Epithelial cell of proximal tubule (primary cell): ENCODE measurements around the gene SLCO4A1. TPM values are rescaled to one million over a fixed set of nuclear protein-coding genes. Genes with fewer than 3 reads are reported as not detected.

Experiments
- DNase-seq: peaks from one replicate; pipeline ENCODE4 v3.0.0-alpha.2; 2011; ENCODE audit warnings: low read depth
- H3K4me3 ChIP-seq: 2 replicates; pipeline ENCODE4 v1.5.1; 2011; ENCODE audit warnings: low read depth, mild to moderate bottlenecking, low read length
- total RNA-seq: library from RNA; depleted of rRNA; stranded (reverse); fragments of >200 nt; gene quantifications from 2 replicates; pipeline ENCODE4 v1.2.3, GENCODE V29; 2015
- TF ChIP-seq, protein P1 (sequence below): conservative IDR thresholded peaks from 2 replicates; pipeline ENCODE4 v1.5.1; 2012; ENCODE audit warnings: low read depth, mild to moderate bottlenecking, low read length

The SLCO4A1 gene
- total RNA-seq, 1 donor from 2014 or later, result 57.3 TPM

DNA sequence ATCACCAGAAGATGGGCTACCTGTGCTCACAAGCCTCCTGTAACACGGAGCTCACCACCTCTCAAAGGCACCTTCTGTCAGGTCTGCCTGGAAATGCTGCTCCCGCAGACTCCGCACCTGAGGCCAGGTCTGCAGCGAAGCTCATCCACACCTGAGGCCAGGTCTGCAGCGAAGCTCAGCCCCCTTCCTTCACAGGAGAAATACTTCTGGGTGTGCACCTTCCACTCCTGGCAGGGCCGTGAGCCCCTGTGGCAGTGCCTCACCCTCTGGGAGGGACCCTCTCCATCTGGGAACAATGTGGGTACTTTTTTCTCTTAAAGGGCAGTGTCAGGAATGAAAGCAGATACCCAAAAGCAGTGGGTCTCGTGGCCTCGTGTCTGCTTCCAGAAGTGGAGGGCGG, 1.4 kb upstream of the SLCO4A1 start:
- peak overlapping the region; percentile 91 for H3K4me3 ChIP-seq
- TF ChIP-seq, protein P1, sequence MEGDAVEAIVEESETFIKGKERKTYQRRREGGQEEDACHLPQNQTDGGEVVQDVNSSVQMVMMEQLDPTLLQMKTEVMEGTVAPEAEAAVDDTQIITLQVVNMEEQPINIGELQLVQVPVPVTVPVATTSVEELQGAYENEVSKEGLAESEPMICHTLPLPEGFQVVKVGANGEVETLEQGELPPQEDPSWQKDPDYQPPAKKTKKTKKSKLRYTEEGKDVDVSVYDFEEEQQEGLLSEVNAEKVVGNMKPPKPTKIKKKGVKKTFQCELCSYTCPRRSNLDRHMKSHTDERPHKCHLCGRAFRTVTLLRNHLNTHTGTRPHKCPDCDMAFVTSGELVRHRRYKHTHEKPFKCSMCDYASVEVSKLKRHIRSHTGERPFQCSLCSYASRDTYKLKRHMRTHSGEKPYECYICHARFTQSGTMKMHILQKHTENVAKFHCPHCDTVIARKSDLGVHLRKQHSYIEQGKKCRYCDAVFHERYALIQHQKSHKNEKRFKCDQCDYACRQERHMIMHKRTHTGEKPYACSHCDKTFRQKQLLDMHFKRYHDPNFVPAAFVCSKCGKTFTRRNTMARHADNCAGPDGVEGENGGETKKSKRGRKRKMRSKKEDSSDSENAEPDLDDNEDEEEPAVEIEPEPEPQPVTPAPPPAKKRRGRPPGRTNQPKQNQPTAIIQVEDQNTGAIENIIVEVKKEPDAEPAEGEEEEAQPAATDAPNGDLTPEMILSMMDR, result no peak
- DNase-seq, result no peak

DNA sequence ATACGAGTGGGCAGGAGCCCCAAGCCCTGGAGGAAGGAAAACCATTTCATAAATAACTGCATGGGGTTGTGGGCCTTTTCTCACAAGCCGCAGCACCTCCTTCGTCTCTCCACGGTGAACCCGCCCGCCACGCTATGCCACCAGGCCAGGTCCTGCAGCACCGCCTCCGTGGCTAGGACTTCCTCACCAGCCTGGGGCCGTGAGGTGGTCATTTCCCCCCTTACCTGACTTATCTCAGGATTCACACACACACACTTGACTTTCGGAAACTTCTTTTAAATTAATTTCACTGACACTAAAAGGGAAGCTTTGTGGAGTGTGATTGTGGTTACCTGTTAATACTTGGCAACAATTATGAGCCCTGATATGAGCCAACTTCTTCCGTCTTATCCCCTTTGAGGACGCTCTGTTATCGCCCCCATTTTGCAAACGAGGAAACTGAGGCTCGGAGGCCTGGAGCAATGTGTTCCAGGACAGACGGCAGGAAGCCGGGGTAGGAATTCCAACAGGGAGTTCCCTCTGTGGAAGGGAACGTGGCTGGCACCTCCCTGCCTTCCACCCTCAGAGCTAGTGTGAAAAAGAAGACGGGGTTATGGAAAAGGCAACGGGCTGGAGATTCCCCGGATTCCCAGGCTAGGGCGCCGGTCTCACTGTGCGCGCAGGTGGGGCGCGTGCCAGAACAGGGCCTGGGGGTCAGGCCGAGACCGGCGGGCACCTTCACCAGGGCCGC, 817 bp upstream of the SLCO4A1 start:
- TF ChIP-seq, protein P1, result no peak
- no peak for DNase-seq
- peak overlapping the region; percentile 91 for H3K4me3 ChIP-seq

DNA sequence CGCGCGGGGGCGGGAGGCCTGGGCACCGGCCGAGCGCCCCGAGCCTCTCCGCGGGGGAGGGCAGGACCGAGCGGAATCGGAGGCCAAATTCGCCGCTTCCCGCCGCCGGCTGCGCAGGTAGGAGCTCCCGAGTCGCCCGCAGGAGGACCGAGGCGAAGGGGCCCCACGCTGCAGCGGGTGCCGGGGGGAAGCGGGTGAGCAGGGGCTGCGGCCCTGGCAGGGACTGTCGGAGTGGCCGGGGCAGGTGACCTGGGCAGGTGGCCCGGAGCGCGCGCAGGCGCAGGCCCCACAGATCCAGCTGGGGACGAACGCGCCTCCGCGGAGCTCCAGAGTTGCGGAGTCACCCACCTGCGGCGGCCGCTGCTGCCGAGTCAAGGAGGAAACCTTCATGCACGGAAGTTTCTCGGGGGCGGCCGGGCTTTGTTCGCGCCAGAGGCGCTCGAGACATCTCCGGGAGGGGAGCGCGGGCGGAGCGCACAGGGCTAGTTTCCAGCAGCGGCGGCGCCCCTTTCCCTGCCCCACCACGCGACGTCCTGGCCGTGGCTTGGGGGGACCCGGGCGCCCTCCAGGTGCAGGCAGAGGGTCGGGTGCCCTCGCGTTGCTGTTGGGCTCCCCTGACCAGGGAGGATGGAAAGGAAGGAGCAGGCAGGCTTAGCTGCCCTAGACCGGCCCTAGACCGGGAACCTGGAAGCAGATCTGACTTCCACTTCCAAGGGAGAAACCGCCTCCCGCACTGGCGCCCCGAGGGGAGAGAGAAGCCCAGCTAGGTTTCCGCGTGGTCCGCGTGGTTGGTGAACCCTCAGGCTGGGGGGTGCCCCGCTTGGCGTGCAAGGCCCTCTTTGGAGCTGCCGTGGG, 590 bp downstream of the SLCO4A1 start:
- TF ChIP-seq, protein P1, result no peak
- no peak for DNase-seq

DNA sequence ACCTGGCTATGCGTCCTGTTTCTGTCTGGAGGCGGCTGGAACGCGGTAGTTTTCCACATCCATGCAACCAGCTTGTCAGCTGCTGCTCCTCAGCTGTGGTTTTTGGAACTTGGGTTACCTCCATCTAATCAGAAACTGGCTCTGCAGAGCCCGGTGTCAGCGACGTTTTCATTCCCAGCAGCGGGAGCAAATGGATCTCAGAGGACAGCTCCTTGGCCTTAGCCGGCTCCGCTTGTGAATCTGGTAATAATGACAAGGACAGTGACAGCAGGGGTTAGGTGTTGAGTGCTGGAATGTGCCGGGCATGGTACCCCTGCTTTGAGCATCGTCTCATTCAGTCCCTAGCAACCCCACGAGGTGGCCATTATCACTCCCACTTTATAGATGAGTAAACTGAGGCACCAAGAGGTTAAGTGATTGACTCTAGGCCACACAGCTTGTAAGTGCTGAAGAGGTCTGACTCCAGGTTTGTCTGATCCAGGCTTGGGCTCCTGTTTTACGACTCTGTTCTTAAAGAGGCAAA, 1.3 kb downstream of the SLCO4A1 start:
- TF ChIP-seq, protein P1, result no peak
- DNase-seq, result no peak
- H3K4me3 ChIP-seq, result peak overlapping the region; percentile 91

More for the DNA sequence above, 590 bp downstream of the SLCO4A1 start:
- H3K4me3 ChIP-seq, result peak overlapping the region; percentile 91

DNA sequence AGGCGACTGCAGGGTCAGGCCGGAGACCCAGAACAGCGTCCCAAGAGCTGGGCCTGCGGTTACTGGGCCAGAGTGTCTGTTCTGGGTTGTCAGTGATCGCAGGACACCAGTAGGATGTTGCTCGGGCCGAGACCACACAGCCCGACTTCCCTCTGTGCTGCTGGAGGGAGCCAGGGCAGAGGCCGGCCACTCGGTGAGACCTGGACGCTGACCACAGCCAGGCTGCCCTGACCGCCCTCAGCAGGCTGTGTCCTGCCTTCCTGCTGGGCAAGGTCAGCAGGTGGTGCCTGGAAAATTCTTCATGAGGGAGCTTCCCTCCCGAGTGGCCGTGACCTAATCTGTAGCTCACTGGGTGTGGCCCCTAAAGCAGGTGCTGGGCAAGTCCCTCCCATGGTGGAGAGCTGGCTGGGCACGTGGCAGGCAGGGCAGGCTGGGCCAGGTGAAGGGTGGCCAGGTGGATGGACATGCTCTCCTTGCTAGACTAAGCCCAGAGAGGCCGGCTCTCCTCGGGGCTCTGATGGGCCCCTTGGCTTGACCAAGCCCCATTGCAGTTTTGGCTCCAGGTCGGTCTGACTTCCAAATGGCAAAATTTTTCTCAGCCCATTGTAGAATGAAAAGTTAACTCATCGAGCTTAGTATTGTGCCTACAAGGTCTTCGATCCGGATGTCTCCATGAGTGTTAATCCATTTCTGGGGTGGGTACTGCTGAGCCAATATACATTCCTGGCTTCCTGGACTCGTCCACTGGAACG, 1.9 kb downstream of the SLCO4A1 start:
- peak overlapping the region; percentile 91 for H3K4me3 ChIP-seq

DNA sequence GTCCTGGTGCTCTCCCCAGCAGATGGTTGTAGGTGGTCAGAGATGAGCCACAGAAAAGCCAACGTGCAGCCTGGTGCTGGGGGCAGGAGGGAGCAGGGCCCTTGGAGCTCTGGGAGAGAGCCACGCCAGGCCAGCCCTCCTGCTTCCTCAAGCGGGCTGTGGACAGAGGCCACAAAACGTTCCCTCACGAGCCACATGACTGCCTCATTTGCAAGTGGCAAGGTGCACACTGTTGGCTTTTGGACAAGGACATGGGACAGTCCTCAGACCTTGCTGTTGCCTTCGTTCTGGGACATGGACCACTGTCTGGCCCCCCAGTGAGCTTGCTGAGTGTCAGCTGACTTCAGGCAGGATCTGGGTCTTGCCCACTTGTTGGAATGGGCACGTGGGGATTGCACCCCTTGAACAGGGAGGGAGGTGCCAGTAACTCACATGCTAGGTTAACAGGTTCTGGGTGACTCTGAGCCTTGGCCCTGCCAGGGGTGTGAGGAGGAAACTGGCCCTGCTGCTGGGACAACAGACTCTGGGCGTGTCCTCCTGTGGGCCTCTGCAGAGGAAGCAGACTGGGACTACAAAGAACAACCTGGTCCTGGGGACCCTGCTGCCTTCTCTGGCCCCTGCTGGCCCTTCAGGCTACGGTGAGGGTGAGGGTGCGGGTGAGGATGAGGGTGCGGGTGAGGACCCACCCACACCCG, 2.6 kb downstream of the SLCO4A1 start:
- TF ChIP-seq, protein P1, result no peak
- H3K4me3 ChIP-seq, result peak overlapping the region; percentile 91
- DNase-seq, result no peak

More for the DNA sequence above, 1.9 kb downstream of the SLCO4A1 start:
- no peak for DNase-seq
- TF ChIP-seq, protein P1, result no peak
